Endothelial cell of umbilical vein (primary cell): ENCODE results near the gene EFTUD2.

Experiments
- CTCF ChIP-seq, 2 donors: IDR thresholded peaks; 1 replicate in 1 of 2; 2 replicates in 1 of 2; pipeline ENCODE4 v1.5.1; 2011; ENCODE audit warnings: low read length in 2 of 2, mild to moderate bottlenecking in 2 of 2, moderate library complexity in 2 of 2, control low read depth in 1 of 2, inconsistent platforms in 1 of 2, low read depth in 1 of 2; ENCODE audit not compliant: insufficient read depth in 1 of 2; ENCODE audit errors: extremely low read depth in 1 of 2
- EZH2 ChIP-seq: IDR thresholded peaks from 2 replicates; pipeline ENCODE4 v1.6.1; 2012; ENCODE audit warnings: borderline replicate concordance, low read depth, mild to moderate bottlenecking, moderate library complexity, low read length, inconsistent platforms; ENCODE audit not compliant: severe bottlenecking
- MAX ChIP-seq: IDR thresholded peaks from 2 replicates; pipeline ENCODE4 v1.6.1; 2011; ENCODE audit not compliant: insufficient read depth, insufficient read length
- MYC ChIP-seq: IDR thresholded peaks from one replicate; pipeline ENCODE4 v1.6.1; 2011; ENCODE audit warnings: mild to moderate bottlenecking, low read depth, low read length
- POLR2A ChIP-seq: IDR thresholded peaks from 2 replicates; pipeline ENCODE4 v1.6.1; 2012; ENCODE audit warnings: low read depth, mild to moderate bottlenecking, control low read depth, low read length
- POLR2AphosphoS5 ChIP-seq: IDR thresholded peaks from 2 replicates; pipeline ENCODE4 v1.6.1; 2012; ENCODE audit warnings: low read depth, mild to moderate bottlenecking, control low read depth, low read length, moderate library complexity; ENCODE audit not compliant: insufficient read depth

- TF ChIP-seq CTCF (IDR thresholded peaks at IDR 0.05; ENCODE audit: extremely low read depth in 1 of 2, insufficient read depth in 1 of 2, low read depth in 1 of 2, low read length in 2 of 2) (no peak), EZH2 (no peak), MAX (no peak), POLR2A (no peak), MYC (no peak), POLR2AphosphoS5 (no peak)
Measured at GRCh38 chr17:44922136-44922535, 22.9 kb upstream of the EFTUD2 start.
